Smooth muscle cell (in vitro differentiated cells): ENCODE results near the gene SLC35F3. TPM values are rescaled to one million over a fixed set of nuclear protein-coding genes. Genes with fewer than 3 reads are reported as not detected.

Source experiments
- DNase-seq: peaks from one replicate; lab custom pipeline; 2025; ENCODE audit not compliant: unreplicated experiment; lab: John Stamatoyannopoulos, UW
- H2AFZ ChIP-seq: fragments of 200-600 bp; sonication (generic); 2 replicates; pipeline ENCODE4 v1.6.0; 2016; ENCODE audit warnings: antibody characterized with exemption, low read depth, mild to moderate bottlenecking
- H3F3A ChIP-seq: fragments of 200-600 bp; sonication (generic); 2 replicates; pipeline ENCODE4 v1.6.0; 2017; ENCODE audit warnings: antibody characterized with exemption, low read depth
- H3K27ac ChIP-seq: fragments of 200-600 bp; sonication (generic); 2 replicates; pipeline ENCODE4 v1.5.1; 2016; ENCODE audit warnings: low read depth, mild to moderate bottlenecking
- H3K27me3 ChIP-seq: fragments of 200-600 bp; sonication (generic); 2 replicates; pipeline ENCODE4 v1.6.1; 2016; ENCODE audit warnings: low read depth, mild to moderate bottlenecking
- H3K36me3 ChIP-seq: fragments of 200-600 bp; sonication (generic); 2 replicates; pipeline ENCODE4 v1.5.1; 2016; ENCODE audit warnings: low read depth
- H3K4me1 ChIP-seq: fragments of 200-600 bp; sonication (generic); 2 replicates; pipeline ENCODE4 v1.5.1; 2016; ENCODE audit warnings: low read depth
- H3K4me2 ChIP-seq: fragments of 200-600 bp; sonication (generic); 2 replicates; pipeline ENCODE4 v1.6.0; 2016; ENCODE audit warnings: mild to moderate bottlenecking
- H3K4me3 ChIP-seq: fragments of 200-600 bp; sonication (generic); 2 replicates; pipeline ENCODE4 v1.5.1; 2016; ENCODE audit warnings: mild to moderate bottlenecking
- H3K79me2 ChIP-seq: fragments of 200-600 bp; sonication (generic); 2 replicates; pipeline ENCODE4 v1.6.0; 2016; ENCODE audit warnings: low read depth, mild to moderate bottlenecking
- H3K9ac ChIP-seq: fragments of 200-600 bp; sonication (generic); 2 replicates; pipeline ENCODE4 v1.6.0; 2016; ENCODE audit warnings: low read depth
- H3K9me3 ChIP-seq: fragments of 200-600 bp; sonication (generic); replicated peaks from 2 replicates; pipeline ENCODE4 v1.5.1; 2016; ENCODE audit warnings: low read depth
- H4K20me1 ChIP-seq: fragments of 200-600 bp; sonication (generic); 2 replicates; pipeline ENCODE4 v1.6.0; 2016; ENCODE audit warnings: low read depth
- WGBS: methylation state at CpG from one replicate; pipeline ENCODE4 v1.1.7; 2016; ENCODE audit warnings: low lambda C conversion rate; 5-methylcytosine and 5-hydroxymethylcytosine counted together
- polyA plus RNA-seq: library from polyadenylated mRNA; unstranded; fragments of >200 nt; fragmentation: Nextera tagmentation; extraction: Ambion mirVana; gene quantifications from 2 replicates; pipeline ENCODE4 v1.2.1, GENCODE V29; 2016
- total RNA-seq: library from RNA; depleted of rRNA; stranded (reverse); fragments of >200 nt; gene quantifications from 2 replicates; pipeline ENCODE4 v1.2.3, GENCODE V29; 2014
- TF ChIP-seq, protein P1 (sequence below): fragments of 200-600 bp; sonication (generic); IDR thresholded peaks from 2 replicates; pipeline ENCODE4 v1.5.1; 2017; ENCODE audit warnings: borderline replicate concordance, mild to moderate bottlenecking, antibody characterized with exemption; ENCODE audit not compliant: insufficient read depth, poor library complexity, severe bottlenecking

Gene SLC35F3
- total and polyA plus RNA-seq, 2 experiments from 2014 or later: 0.31 to 0.66 TPM

DNA sequence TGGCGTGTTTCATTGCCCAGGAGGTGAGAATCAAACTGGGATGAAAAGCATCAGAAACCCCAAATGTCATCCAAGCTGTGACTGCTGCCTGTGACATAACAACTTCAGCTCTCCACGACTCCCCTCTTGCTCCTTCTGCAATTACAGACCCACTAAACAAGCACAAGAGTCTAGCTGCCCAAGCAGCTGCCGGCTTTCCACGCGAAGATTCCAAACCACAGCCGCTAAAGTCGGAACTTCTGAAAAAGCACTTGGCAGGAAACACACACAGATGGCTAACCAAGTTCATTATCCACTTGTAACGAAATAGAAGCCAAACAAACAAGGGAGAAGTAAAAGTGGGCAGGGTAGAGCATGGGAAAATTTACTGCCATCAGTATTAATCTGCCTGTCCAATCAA, 198.1 kb downstream of the SLC35F3 start:
- Histone ChIP-seq H3K36me3 (no peaks in the 10 kb centered on the region), H4K20me1 (no peaks in the 10 kb centered on the region), H3K9ac (no peak overlapping the region), H3K4me3 (no peak overlapping the region), H3F3A (no peaks in the 10 kb centered on the region), H3K4me2 (no peak overlapping the region), H3K79me2 (no peaks in the 10 kb centered on the region), H2AFZ (no peak overlapping the region), H3K27ac (no peak overlapping the region), H3K4me1 (no peaks in the 10 kb centered on the region), H3K27me3 (peaks cover 26% of the 10 kb centered on the region), H3K9me3 (no peaks in the 10 kb centered on the region)
- WGBS: 83% methylated on average over 8 of the region's 8 CpGs
- TF ChIP-seq, protein P1, sequence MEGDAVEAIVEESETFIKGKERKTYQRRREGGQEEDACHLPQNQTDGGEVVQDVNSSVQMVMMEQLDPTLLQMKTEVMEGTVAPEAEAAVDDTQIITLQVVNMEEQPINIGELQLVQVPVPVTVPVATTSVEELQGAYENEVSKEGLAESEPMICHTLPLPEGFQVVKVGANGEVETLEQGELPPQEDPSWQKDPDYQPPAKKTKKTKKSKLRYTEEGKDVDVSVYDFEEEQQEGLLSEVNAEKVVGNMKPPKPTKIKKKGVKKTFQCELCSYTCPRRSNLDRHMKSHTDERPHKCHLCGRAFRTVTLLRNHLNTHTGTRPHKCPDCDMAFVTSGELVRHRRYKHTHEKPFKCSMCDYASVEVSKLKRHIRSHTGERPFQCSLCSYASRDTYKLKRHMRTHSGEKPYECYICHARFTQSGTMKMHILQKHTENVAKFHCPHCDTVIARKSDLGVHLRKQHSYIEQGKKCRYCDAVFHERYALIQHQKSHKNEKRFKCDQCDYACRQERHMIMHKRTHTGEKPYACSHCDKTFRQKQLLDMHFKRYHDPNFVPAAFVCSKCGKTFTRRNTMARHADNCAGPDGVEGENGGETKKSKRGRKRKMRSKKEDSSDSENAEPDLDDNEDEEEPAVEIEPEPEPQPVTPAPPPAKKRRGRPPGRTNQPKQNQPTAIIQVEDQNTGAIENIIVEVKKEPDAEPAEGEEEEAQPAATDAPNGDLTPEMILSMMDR: no peak
- no peak for DNase-seq

DNA sequence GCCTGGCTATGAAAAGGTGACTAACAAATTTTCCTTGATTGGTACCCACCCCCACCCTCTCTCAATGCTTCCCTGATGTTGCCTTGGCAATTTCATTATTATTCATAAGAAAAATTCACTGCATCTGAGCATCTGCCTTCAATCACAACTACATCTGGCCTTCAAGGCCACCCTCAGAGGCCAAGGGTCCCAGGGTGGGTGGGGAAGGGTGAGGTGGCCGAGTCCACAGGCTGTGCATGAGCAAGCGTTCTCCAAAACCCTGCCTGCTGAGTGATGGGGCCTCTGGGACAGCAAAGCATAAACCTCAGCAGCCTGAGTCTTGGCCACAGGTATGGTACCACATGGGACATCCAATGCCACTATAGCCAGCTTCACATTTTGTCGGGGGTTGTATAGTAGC, 198.7 kb downstream of the SLC35F3 start:
- TF ChIP-seq, protein P1: no peak

DNA sequence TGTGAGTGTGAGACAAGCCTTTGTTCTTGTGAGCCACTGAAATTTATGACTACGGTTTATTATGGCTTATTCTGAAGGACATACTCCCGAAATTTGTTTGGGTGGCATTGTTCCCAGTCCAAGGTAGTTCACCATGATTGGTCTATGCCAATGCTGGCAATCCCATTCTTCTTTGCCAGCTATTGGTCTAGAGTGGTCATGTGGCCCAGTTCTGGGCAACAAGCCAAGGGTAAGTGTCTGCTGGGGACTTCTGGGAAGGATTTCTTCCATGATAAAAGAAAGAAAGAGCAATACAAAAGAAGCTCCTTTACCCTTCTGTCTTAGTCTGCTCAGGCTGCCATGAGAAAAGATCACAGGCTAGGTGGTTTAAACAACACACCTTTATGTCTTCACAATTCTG, 201.6 kb downstream of the SLC35F3 start:
- no peak for DNase-seq
- no peak overlapping the region for H3K27ac ChIP-seq
- H3K4me1 ChIP-seq: no peaks in the 10 kb centered on the region
- no peaks in the 10 kb centered on the region for H3K36me3 ChIP-seq
- no peak overlapping the region for H2AFZ ChIP-seq
- H3K4me2 ChIP-seq: no peak overlapping the region
- H3F3A ChIP-seq: no peaks in the 10 kb centered on the region
- WGBS: 93% methylated on average over 2 of the region's 2 CpGs
- H3K79me2 ChIP-seq: no peaks in the 10 kb centered on the region
- H3K4me3 ChIP-seq: no peak overlapping the region
- H4K20me1 ChIP-seq: no peaks in the 10 kb centered on the region
- TF ChIP-seq, protein P1: no peak
- peaks cover 24% of the 10 kb centered on the region for H3K27me3 ChIP-seq
- H3K9me3 ChIP-seq: no peaks in the 10 kb centered on the region
- H3K9ac ChIP-seq: no peak overlapping the region

More for the DNA sequence above, 198.7 kb downstream of the SLC35F3 start:
- Histone ChIP-seq H3K27ac (no peak overlapping the region), H2AFZ (no peak overlapping the region), H3K79me2 (no peaks in the 10 kb centered on the region), H4K20me1 (no peaks in the 10 kb centered on the region), H3K4me1 (no peaks in the 10 kb centered on the region), H3K27me3 (peaks cover 26% of the 10 kb centered on the region), H3F3A (no peaks in the 10 kb centered on the region), H3K4me2 (no peak overlapping the region), H3K9ac (no peak overlapping the region), H3K4me3 (no peak overlapping the region), H3K36me3 (no peaks in the 10 kb centered on the region), H3K9me3 (no peaks in the 10 kb centered on the region)
- WGBS: 88% methylated on average over 3 of the region's 3 CpGs
- no peak for DNase-seq

DNA sequence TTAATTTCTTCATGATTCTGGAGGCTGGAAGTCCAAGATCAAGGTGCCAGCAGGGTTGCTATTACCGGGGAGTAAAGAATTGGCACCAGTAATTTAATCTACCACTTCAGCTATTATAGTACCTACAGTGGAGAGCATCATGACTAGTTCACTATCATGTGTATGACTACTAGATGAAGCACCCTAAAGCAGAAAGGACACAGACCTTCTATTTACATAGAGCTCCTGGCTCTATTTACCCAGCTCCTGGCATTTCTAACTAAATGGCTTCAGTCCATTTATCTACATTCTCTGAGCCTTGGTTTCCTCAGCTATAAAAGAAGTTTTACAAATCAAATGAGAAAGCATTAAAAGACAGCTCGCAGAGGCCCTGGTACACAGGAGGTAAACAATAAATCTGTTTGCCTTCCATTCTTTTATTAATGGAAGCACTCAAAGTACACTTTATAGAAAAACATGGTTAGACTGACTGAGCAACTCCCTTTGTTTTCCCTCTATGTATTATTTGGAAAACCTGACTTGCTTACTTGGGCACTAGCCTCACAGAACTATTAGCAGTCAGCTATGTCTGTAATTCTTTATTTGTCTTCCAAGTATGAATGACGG, 203.0 kb downstream of the SLC35F3 start:
- no peak overlapping the region for H2AFZ ChIP-seq
- no peak overlapping the region for H3K27ac ChIP-seq
- no peak overlapping the region for H3K4me3 ChIP-seq
- no peaks in the 10 kb centered on the region for H3K36me3 ChIP-seq
- H3K79me2 ChIP-seq: no peaks in the 10 kb centered on the region
- DNase-seq: no peak
- H3F3A ChIP-seq: no peaks in the 10 kb centered on the region
- H3K9ac ChIP-seq: no peak overlapping the region
- H3K4me2 ChIP-seq: no peak overlapping the region
- TF ChIP-seq, protein P1: no peak
- peaks cover 11% of the 10 kb centered on the region for H3K27me3 ChIP-seq
- H4K20me1 ChIP-seq: no peaks in the 10 kb centered on the region
- WGBS: 95% methylated on average over 3 of the region's 3 CpGs
- no peaks in the 10 kb centered on the region for H3K9me3 ChIP-seq
- H3K4me1 ChIP-seq: no peaks in the 10 kb centered on the region
